HG03460 (cell line): ENCODE results near the gene PEX14.
"Not testable (repeated sequence)": the region's sequence is repeated elsewhere in the genome, so short reads cannot be mapped to it uniquely, and the experiment has no call there.

Experiments used
- ATAC-seq: cut with Tn5 transposase; IDR thresholded peaks from one replicate; pipeline ENCODE4 v1.9.1; 2021; ENCODE audit not compliant: unreplicated experiment

Gene PEX14

DNA sequence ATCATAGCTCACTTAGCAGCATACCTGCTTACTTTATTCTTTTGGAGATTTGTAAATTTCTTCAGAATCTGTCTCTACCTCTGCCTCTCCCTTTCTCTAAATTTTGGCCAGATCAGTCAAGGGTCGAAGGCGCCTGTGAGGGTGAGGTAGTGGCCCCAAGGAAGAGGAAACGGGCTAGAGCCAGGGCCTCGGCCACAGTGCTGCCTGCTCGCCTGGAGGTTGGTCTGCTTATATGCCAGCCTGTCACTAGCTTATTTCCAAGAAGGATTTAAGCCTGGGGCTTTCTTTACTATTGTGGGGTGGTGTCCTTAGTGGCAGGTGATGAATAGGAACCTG lies 19.6 kb downstream of the PEX14 start:
- no peak for ATAC-seq

DNA sequence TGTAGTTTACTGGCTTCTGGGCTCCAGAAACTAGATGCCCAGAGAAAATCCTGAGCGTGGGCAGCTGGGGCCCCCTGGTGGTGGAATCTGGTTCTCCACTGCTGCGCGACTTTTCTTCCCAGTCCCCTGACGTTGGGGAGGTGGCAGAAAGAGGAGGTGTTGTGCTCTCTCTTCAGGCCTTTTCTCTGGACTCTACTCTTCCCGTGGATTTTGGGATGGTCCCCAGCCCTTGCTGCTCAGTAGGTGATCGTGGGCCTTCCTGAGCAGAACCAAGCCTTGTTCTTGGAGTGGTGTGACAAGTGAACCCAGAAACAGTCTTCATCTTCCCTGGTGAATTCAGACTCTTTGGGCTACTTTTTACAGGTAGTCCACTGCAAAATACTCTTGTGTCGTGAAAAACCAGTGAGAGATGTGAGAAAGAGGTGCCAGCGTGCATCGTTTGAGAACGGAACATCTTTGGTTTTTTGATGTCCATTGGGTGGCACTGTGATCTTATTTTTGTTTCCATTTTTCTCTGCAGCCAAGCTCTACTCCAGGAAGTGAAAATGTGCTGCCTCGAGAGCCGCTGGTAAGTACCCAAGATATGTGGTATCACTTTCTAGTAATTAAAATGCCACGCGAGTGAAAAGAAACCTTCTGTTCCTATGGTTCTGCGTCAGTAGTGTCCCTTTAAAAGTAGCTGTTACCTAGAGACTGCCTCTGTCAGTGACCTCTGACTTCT lies 20.2 kb downstream of the PEX14 start:
- peak; percentile 68 for ATAC-seq

DNA sequence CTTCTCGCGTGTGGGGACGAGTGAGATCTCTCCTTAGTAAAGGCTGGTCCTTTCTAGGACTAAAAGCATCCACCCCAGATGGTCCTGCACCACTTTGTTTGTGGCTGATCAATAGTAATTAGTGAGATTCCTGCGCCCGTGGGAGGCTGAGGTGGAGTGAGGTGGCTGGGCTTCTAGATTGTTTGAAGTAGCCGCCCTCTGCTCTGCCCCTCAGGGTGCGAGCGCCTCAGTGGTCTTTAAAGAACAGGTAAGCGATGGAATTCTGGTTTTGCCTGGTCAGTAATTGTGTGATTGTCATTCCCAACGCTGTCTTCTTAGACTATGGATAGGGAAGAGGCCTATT lies 20.7 kb downstream of the PEX14 start:
- ATAC-seq: no peak

DNA sequence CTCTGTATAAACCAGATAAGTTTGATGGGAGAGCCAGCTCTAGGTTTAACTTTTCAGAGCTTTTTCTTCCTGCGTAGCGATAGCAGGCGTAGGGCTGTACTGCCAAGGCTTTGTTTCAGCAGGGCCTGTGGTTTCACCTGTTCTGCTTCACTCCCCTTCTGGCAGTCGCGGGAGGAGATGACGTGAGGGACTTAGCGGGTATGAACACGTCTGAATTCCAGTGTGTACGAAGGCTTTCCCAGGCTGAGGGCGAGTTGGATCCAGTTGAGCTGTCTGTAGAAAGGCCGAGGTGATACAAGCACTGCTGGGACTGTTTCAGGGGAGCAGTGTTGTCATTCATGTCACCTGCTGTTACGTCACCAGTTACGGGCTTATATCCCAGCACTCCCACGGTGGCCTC lies 21.2 kb downstream of the PEX14 start:
- ATAC-seq: no peak

DNA sequence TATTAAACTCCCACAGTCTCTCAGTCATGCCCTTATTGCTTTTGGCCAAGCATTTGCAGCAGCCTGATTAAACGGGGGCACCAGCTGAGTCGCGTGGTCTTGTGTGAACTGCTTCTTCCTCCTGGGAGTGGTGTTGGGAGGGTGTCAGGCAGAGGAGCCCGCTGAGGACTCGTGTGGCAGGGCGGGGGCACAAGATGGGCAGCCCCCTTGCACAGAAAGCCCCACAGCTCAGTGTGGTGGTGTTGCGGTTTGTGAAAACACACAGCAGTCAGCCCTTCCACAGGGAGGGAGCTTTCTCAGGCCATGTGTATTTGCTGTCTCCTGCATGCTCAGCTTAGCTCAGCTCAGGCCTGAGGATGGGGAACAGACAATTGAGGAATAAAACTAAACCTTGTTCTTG lies 22.4 kb downstream of the PEX14 start:
- no peak for ATAC-seq

DNA sequence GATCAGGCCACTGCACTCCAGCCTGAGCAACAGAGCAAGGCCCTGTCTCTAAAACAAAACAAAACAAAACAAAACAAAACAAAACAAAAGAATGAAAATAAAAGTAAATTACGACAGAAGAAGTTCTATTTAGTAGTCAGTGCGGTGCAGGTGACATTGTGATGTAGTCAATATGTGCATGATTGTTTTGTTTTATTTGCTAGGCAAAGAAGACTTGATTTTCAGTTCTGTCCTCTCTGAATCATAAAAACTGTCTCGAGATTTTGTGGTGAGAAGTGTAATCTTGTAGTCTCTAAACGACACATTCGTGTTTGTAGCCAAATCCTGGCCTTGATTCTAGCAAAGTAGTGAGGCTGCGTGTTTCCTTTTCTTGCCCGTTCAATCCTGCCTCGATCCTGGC lies 23.5 kb downstream of the PEX14 start:
- ATAC-seq: no peak

DNA sequence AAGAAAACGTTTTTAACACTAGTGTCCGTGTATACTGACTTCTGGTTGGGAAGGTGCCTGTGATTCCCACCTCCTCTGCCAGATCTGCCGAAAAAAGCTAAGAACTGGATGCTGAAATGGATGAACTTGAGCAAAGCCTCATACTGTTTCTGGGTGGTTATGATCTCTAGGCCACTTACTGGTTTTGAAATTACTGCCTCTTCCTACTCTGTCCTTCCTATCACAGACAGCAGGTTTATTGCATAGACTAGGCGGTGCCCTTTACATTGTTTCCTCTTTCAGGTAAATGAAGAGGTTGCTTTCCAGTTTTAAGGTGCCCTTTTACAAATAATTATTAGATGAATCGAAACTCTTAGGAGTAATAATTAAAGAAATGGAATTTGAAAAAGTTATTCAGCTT lies 27.5 kb downstream of the PEX14 start:
- ATAC-seq: no peak

DNA sequence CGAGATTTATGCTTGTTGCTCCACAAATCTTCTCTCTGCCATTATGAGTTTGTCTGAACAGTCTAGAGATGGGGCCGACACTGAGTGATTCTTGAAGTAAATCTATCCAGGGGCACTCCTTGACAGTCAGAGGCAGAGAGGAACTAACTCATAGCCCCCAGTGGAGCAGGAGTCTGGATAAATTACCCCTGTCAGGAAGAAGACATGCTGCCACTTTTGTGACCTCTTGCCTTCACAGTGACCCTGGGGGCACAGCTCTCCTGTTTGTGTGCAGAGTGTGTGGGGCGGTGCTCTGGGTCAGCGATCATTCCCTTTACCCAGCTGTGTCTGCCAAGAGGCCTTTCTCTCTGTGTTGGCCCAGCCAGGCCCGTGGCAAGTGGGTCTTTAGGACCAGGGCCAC lies 29.5 kb downstream of the PEX14 start:
- no peak for ATAC-seq

DNA sequence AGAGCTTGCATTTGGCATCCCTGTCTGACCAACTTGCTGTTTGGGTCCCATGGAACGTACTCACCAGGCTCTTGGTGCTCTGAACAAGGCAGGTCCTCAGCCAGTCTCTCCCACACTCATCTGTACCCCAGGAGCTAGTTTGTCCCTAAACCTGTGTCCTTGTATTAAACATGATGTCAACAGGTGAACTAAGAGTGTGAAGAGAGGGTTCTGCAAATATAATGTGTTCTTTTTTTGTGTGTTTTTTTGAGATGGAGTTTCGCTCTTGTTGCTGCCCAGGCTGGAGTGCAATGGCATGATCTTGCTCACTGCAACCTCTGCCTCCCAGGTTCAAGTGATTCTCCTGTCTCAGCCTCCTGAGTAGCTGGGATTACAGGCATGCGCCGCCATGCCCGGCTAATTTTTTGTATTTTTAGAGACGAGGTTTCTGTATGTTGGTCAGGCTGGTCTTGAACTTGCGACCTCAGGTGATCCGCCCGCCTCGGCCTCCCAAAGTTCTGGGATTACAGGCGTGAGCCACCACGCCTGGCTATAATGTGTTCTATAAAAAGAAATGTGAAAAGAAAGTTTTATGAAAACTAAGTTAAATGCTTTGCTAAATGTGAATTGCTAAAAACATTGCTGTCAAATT lies 31.4 kb downstream of the PEX14 start:
- not testable (repeated sequence) for ATAC-seq

DNA sequence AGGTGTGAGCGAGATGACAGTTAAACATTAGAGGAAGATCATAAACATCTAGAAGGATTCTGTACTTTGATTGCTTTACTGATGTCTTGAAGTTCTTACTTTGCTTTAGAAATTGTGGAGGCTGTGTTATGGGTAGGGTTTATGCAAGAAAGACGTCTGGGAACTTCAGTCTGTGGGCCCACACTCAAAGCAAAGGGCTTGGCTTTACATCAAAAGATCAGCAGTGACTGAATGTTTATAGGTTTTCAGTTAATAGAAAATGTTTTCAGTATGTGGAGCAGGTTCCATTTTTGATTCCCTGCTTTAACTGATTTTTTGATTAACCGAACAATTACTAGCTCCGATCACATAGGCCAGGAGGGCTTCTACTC lies 31.9 kb downstream of the PEX14 start:
- no peak for ATAC-seq

DNA sequence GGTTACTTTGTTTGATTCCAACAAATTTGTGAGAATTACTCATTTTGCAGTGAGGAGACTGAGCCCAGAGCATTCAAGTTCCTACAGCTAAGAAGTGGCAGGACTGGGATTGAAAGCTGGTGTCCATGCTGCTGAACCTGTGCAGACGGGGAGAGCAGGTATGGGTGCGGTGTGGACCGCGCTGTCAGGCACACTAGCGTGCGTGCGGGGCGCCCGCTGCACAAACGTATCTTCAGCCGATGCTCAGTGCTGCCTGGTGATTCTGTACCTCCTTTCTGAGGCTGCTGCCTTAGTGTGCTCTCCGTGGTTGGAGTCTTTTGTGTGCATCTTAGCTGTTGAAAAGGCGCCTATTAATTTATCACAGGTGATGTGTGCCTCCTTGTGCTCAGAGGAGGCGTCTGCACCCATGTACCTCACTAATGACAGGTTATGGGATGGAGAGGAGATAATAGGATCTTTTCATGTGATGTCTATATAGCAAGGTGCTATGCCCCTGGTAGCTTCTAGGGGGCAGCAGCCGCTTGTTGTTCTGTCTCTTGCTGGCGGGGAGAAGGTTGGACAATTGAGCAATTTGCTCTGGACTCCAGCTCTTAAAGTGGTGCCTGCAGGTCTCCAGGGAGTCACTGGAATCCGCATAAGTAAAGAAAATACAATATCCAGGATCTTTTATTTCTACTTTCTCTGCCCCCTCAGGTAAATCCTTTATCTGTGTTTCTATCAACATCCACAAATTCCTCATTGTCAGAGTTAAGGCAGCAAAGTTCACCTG lies 32.5 kb downstream of the PEX14 start:
- no peak for ATAC-seq

DNA sequence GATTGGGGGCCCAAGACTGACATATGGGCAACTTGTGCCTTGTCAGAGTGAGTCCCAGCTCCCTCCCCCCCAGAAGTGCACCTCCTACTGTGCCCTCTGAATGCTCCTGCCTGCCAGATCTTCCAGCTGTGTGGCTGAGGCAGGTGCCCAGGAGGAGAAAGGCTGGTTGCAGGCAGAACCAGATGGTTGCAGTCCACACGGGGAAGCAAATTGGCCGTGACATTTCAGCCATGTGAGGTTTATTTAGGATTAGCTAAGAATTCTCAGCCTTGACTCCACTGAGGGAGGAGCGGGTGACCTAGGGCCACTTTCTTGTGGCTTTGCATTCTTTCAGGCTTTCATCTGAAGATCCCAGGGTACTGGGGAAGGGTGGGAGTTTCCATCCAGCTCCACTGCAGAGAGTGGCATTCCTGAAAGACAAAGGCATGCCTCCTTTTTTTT lies 33.8 kb downstream of the PEX14 start:
- no peak for ATAC-seq

DNA sequence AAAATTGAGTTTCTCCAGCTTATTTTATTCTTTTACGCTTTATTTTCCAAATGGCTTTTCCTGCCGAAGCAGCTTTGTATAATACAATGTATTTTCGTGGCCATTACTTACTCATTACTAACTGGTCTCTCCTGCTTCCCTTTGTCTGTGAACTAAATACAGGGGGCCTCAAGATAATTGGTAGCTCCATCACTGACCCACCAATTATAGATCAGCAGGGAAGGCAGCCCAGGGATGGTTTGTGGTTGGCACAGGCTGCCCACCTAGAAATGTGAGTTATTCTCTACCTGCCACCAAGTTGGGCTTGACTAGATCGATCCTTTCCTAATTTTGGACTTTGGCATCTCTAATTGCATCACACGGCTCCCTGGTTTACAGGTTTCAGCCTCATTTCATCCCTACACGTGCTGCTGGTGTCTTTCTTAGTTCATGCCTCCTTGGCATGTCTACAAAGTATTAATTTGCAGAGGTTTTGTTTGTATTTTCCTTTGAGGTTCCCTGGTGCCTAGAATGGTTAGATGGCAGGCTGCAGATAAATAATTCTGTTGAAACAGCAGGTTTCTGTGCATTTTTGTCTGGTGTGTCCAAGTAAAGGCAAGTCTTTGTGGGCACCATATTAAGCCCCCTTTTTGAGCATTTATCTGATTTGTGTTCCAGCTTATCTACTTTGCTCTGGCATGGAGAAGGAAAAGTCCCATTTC lies 35.2 kb downstream of the PEX14 start:
- no peak for ATAC-seq

DNA sequence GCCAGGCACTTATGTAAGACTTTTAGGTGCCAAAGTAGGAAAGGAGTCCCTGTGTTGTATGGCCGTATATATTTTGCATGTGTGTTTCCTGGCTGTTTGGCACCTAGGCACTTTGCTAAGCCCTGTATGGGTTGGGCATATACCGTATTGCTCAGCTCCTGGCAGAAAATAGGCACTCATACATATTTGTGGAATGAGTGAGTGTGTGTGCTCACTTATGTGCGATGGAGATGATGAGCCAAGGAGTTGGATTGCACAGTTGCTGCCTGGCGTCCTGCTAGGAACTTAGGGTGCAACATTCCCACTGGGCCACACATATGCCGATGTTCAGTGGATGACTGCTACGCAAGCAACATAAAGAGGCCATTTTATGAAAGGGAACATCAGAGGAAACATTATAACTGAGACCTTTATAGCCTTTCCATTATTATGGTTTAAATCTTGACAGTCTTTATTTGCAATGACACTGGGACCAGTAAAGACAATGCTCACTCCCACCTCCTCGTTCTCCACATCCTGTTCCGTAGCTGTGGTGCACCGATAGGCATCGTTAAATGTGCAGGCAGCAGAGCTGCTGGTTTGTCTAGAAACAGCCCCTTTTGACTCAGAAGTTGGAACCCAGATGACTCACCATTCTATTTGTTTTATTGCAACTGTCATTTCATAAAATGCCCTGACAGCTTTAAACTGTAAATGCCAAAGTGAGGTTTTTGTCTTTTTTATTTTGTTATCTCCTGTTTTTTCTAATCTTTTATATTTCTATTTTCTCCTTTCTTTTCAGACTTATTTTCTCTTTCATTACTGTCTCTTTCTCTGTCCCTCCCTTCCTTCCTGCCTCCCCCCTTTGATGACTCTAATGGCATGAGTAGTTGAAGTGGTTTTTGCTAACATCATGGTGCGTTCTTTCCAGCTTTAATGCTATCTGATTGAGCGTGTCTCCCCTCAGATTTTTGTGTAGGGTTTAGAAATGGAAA lies 36.1 kb downstream of the PEX14 start:
- ATAC-seq: peak; percentile 91

DNA sequence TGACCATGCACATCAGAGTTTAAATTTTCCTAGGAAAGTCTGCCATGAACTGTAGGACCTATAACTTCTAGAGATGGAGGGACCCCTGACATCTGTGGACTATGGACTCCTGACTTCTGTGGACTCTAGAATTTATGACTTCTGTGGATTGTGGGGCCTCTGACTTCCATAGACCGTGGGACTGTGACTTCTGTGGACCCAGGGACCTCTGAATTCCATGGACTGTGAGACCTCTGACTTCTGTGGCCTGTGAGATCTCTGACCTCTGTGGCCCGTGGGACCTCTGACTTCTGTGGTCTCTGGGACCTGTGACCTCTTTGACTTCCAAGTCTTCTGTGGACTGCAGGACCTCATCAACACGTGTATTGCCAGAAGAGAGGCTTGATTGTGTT lies 36.7 kb downstream of the PEX14 start:
- ATAC-seq: no peak

DNA sequence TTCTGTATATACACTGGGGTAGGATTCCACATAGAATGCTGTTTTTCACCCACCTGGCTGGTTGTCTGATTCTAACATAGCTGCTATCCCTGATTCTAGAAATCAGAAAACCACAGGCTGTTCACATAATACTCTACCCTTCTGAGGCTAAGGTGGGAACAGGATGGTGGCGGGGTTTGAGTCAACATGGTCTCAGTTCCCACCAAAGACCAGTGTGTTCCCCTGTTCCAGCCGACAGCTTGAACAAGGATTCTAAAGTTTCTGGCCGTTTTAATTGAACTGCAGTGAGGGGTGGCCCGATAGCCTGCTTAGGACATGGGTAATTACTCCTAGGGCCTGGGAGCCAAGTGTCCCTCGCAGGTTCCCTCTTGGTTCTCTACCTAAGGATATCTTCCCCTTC lies 38.4 kb downstream of the PEX14 start:
- no peak for ATAC-seq

DNA sequence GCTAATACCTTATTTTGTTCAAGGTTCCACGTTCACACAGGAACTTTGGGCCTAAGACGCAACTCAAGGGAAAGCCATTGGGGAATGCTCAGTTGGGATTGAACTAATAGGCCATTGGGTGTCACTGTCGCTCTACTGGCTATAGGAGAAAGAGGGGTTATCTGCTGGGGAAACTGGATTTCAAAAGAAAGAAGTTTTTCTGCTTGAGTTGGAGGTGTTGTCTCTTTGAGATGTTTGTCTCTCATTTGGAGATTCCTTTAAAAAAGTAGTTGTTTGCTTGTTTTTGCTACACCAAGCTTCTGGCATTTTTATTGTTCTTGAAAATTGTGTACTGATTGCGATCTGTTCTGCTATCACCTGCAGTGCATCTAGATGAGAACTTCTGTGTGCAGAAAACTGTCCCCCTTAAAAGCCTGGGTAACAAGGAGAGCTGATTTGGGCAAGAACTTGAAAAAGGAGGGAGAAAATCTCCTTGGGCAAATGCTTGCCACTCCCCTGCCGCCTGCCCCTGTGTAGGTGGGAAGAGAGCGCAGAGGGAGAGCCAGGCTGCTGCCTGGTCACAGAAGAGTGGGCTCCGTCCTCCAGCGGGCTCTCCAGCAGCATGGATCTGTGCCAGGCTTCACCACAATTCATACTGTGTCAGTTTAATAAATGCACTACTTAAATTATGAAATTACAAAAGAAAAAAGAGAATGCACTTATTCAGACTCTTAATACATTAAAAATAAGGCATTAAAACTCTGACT lies 39.9 kb downstream of the PEX14 start:
- ATAC-seq: no peak

DNA sequence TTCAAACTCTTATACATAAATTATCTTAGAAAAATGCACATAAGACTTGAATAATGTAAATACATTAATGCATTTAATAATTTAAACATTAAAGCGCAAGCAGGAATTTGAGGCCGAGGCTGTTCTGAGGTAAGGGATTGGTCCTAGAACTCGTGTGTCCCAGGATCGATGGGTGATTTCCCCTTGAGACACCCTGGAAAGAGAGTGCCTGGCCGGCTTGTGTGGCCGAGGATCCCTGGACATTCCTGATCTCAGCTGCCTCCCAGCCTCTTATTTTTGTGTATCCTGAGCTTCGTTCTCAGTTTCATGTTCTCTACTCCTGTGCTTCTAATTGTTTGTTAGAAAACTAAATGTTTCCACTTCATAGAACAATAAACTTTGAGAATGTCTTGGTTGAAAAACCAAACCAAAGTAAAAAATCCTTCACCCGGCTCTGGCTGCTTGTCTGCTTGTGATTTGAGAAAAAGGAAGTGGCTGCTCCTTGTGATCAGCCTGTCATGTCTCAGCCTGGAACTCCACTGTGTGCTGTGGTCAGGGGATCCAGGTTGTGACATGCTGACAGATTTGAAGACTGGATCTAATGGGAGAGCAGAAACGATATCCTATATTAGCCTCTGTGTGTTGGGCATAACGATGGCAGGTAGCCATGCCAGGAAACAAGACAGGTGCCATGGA lies 40.7 kb downstream of the PEX14 start:
- no peak for ATAC-seq

DNA sequence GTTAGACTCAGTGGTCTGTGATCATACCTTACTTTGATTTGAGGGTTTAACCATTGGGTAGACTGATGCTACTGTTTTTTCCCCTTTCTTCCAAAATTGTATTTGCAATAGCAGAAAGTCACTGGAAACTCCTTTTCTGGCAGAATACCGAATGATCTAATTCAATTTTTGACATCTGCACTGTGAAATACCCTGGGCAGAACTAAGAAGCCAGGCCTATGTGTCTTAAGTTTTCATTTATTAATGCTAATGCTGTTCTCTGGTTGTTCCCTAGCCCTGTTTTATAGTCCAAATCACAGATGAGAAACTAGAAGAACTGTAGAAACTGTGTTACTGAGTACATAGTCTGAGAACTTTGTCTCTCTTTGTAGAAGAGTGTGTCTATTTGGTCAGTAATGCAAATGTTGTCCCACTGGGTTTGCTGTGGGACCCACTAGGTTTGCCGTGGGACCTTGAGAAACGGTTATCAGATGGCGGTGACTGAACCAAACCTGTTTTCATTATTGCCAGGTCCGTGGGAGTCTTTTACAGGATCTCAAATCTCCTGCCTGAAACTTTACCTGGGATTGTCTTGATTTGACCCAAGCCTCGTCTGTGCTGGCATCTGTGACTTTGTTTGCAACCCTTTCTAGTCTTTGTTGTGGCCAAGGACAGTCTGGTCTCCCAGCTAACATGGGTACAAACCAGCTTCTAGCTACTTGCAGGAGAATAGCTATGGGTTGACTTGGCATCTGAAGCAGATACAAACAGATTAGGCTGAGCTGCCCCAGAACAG lies 41.4 kb downstream of the PEX14 start:
- ATAC-seq: no peak
